Glutamatergic neuron (in vitro differentiated cells): ENCODE results near the gene RBMS1. TPM values are rescaled to one million over a fixed set of nuclear protein-coding genes. Genes with fewer than 3 reads are reported as not detected.
A peak's percentile ranks its signal among the peaks of the same experiment; 100 is the strongest.

Experiments
- DNase-seq: peaks from one replicate; pipeline ENCODE4 v3.0.0; 2022
- H3K27ac Mint-ChIP-seq: one replicate; pipeline ENCODE4 v1.8.0; 2020; ENCODE audit warnings: mild to moderate bottlenecking, mixed read lengths, inconsistent platforms; ENCODE audit not compliant: unreplicated experiment
- H3K27me3 Mint-ChIP-seq: one replicate; pipeline ENCODE4 v1.8.0; 2020; ENCODE audit warnings: mild to moderate bottlenecking, moderate library complexity, mixed read lengths, inconsistent platforms; ENCODE audit not compliant: unreplicated experiment
- H3K36me3 Mint-ChIP-seq: one replicate; pipeline ENCODE4 v1.8.0; 2020; ENCODE audit warnings: mild to moderate bottlenecking, mixed read lengths, inconsistent platforms; ENCODE audit not compliant: unreplicated experiment
- H3K4me1 Mint-ChIP-seq: one replicate; pipeline ENCODE4 v1.8.0; 2020; ENCODE audit warnings: mild to moderate bottlenecking, low read depth, mixed read lengths, inconsistent platforms; ENCODE audit not compliant: unreplicated experiment
- H3K4me3 Mint-ChIP-seq: one replicate; pipeline ENCODE4 v1.8.0; 2020; ENCODE audit warnings: mild to moderate bottlenecking, mixed read lengths, inconsistent platforms; ENCODE audit not compliant: unreplicated experiment
- H3K9me3 Mint-ChIP-seq: one replicate; pipeline ENCODE4 v1.8.0; 2020; ENCODE audit warnings: mild to moderate bottlenecking, moderate library complexity, mixed read lengths, inconsistent platforms; ENCODE audit not compliant: unreplicated experiment
- total RNA-seq: library from RNA; stranded (reverse); fragmentation: NEBNext Ultra II Directional; extraction: Animal tissue kit (Norgen Biotek cat#: 25700); gene quantifications from one replicate; pipeline ENCODE4 v1.2.1, GENCODE V29; 2021; ENCODE audit not compliant: unreplicated experiment
- TF ChIP-seq, protein P1 (sequence below): fragments of 200-600 bp; sonication (generic); IDR thresholded peaks from one replicate; pipeline ENCODE4 v1.5.0; 2021; ENCODE audit not compliant: partially characterized antibody, unreplicated experiment

Gene RBMS1
- total RNA-seq, 1 donor from 2014 or later = 142 TPM

DNA sequence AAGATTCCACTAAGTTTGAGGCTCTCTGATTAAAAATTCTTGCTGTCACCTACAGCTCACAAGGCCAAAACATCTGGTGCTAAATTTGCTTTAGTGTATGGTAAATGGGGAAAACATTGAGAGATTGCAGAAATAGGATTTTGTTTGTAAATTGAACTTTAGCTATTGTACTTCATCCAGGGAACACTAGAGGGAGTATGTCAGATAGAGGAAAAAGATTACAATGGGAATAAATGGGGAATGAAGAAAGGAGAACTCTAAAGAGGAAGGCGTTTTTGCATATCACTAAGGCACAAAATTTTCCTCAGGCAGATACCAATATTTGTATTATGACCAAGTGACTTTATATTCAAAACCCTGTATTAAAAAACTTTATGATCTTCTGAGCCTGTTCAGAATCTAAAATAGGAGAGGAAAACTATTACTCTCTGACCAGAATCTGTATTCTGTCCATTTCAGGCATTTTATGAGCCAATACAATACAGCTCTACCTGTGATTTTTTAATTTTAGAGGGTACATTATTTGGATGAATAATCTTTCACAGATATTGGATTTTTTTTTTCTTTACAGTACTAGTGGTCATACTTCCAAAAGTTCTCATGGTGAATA is 241.2 kb downstream of the RBMS1 start:
- Mint-ChIP-seq H3K4me1 (peaks cover 16% of the 10 kb centered on the region), H3K27me3 (peaks cover 2% of the 10 kb centered on the region), H3K36me3 (peaks cover 5% of the 10 kb centered on the region), H3K9me3 (peaks cover 3% of the 10 kb centered on the region), H3K27ac (no peak overlapping the region), H3K4me3 (no peak overlapping the region)
- TF ChIP-seq, protein P1, sequence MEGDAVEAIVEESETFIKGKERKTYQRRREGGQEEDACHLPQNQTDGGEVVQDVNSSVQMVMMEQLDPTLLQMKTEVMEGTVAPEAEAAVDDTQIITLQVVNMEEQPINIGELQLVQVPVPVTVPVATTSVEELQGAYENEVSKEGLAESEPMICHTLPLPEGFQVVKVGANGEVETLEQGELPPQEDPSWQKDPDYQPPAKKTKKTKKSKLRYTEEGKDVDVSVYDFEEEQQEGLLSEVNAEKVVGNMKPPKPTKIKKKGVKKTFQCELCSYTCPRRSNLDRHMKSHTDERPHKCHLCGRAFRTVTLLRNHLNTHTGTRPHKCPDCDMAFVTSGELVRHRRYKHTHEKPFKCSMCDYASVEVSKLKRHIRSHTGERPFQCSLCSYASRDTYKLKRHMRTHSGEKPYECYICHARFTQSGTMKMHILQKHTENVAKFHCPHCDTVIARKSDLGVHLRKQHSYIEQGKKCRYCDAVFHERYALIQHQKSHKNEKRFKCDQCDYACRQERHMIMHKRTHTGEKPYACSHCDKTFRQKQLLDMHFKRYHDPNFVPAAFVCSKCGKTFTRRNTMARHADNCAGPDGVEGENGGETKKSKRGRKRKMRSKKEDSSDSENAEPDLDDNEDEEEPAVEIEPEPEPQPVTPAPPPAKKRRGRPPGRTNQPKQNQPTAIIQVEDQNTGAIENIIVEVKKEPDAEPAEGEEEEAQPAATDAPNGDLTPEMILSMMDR = peak; percentile 87
- DNase-seq = no peak

DNA sequence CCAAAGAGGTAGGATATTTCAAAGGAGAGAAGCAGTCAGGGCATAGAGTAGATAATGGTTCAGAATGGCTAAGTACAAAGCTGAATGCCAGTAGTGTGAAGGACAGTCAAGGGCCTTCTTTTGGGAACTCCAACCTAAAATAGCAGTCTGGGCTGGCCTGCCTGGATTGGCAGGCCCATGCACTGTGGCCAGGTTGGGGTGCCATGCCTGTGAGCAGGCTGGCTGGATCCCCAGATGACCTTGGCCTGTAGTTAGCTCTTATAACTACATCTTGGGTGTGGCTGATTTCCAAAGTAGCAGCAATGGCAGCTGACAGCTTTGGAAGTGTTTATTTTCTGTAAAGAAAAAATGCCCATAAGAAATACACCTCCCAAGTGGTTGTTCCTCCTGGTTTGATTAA is 242.0 kb downstream of the RBMS1 start:
- Mint-ChIP-seq H3K4me1 (peaks cover 20% of the 10 kb centered on the region), H3K27ac (no peak overlapping the region), H3K9me3 (peaks cover 3% of the 10 kb centered on the region), H3K27me3 (no peaks in the 10 kb centered on the region), H3K4me3 (no peak overlapping the region), H3K36me3 (peaks cover 5% of the 10 kb centered on the region)
- TF ChIP-seq, protein P1 = no peak
- no peak for DNase-seq

DNA sequence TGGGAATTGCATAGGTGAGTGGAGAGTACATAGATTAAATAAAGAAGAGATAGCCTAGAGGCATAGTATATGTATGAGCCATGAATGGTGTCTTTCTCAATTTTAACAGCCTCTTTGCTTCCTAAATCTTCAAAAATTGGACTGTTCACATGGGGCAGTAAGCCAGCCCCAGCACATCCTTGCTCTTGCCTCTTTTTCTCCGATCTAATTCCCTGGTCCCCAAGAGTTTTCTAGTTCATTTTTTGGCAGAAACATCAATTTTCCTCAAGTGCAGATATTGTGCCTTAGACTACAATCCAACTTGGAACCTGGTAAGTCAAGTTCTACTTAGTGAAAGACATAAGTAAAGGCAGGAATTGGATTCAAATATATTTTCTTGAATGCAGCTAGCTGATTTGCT is 243.7 kb downstream of the RBMS1 start:
- Mint-ChIP-seq H3K4me1 (peaks cover 33% of the 10 kb centered on the region), H3K9me3 (peaks cover 5% of the 10 kb centered on the region), H3K27ac (no peak overlapping the region)

DNA sequence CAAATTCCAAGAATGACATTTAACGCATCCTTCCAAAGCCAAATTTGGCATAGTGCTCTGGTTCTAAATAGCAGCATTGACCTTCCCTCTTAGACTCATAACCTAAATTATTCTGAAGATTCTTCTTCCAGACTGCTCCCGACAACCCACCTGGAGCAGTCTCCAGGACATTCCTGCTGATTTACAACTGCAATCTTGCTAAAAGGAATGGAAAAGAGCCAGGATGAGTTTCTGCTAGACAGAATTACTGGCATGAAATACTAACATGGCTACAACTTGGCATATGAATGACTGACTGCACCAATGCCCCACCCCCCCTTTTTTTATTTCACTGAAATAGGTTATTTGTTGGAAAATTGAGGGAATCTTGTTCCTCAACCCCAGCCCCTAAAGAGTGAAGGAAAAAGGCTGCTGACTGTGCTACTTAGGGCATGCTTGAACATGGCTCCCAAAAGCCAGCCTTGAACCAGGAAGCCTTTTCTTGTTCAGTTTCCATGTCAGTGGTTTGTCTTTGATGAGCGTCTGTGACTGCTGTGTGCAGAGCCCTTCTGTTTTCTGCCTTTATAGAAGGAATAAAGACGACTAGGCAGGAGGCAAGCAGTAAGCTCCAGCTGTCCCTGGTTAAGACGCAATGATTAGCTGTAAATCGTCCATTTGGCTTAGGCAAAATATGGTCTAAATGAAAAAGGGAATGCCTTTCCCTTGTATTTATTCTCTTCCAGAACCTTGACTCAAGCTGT is 246.1 kb downstream of the RBMS1 start:
- Mint-ChIP-seq H3K9me3 (peaks cover 10% of the 10 kb centered on the region), H3K4me3 (peak overlapping the region; percentile 39), H3K4me1 (peaks cover 57% of the 10 kb centered on the region), H3K27me3 (peaks cover 5% of the 10 kb centered on the region), H3K27ac (peak overlapping the region; percentile 80), H3K36me3 (peaks cover 5% of the 10 kb centered on the region)
- no peak for DNase-seq
- TF ChIP-seq, protein P1 = no peak

More for the DNA sequence above, 243.7 kb downstream of the RBMS1 start:
- Mint-ChIP-seq H3K27me3 (peaks cover 2% of the 10 kb centered on the region), H3K4me3 (no peak overlapping the region), H3K36me3 (peaks cover 5% of the 10 kb centered on the region)
- TF ChIP-seq, protein P1 = no peak
- no peak for DNase-seq

DNA sequence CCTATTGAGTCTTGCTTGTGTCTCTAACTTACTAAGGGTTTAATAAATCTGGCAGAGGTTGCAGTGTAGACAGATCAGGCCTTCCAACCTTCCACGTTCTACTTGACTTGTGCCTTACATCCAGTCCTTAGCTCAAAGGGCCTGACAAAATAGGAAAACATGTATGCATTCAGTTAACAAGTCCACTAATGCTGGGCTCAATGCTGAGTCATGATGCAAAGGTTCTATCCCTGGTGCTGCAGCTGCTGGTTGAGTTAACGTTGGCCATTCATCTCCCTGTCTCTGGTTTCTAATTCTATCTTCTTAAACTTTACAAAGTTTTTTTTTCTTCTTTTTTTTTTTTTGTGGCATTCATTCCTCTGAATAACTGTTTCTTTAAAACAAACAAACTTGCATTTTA is 247.3 kb downstream of the RBMS1 start:
- Mint-ChIP-seq H3K9me3 (peaks cover 10% of the 10 kb centered on the region), H3K36me3 (peaks cover 5% of the 10 kb centered on the region), H3K4me3 (no peak overlapping the region), H3K27ac (no peak overlapping the region), H3K27me3 (peaks cover 5% of the 10 kb centered on the region), H3K4me1 (peaks cover 66% of the 10 kb centered on the region)
- TF ChIP-seq, protein P1 = no peak
- DNase-seq = no peak
